Nephron (organoid): ENCODE measurements around the gene IL25.

Experiments used
- H3K27ac Mint-ChIP-seq, 3 experiments: 2 replicates each; pipeline ENCODE4 v1.8.0; 2020; ENCODE audit warnings: mixed read lengths in 3 of 3, mild to moderate bottlenecking in 2 of 3, moderate library complexity in 1 of 3
- H3K27me3 Mint-ChIP-seq: 2 replicates; pipeline ENCODE4 v1.8.0; 2021; ENCODE audit warnings: low read depth, mild to moderate bottlenecking, moderate library complexity, mixed read lengths
- H3K36me3 Mint-ChIP-seq: 2 replicates; pipeline ENCODE4 v1.8.0; 2020; ENCODE audit warnings: low read depth, mixed read lengths
- H3K4me1 Mint-ChIP-seq: 2 replicates; pipeline ENCODE4 v1.8.0; 2020; ENCODE audit warnings: mixed read lengths
- H3K4me3 Mint-ChIP-seq, 3 experiments: 2 replicates each; pipeline ENCODE4 v1.8.0; 2020; ENCODE audit warnings: mild to moderate bottlenecking in 3 of 3, mixed read lengths in 3 of 3, moderate library complexity in 2 of 3
- H3K9me3 Mint-ChIP-seq: 2 replicates; pipeline ENCODE4 v1.8.0; 2020; ENCODE audit warnings: mixed read lengths
- TF ChIP-seq, protein P1 (sequence below), 3 experiments: fragments of 200-600 bp; sonication (generic); IDR thresholded peaks; one replicate each; pipeline ENCODE4 v1.5.0; 2021; ENCODE audit warnings: antibody characterized with exemption in 3 of 3; ENCODE audit not compliant: unreplicated experiment in 3 of 3

The IL25 gene

GRCh38 chr14:23346693-23347405, 25.8 kb upstream of the IL25 start:
- TF ChIP-seq, protein P1, sequence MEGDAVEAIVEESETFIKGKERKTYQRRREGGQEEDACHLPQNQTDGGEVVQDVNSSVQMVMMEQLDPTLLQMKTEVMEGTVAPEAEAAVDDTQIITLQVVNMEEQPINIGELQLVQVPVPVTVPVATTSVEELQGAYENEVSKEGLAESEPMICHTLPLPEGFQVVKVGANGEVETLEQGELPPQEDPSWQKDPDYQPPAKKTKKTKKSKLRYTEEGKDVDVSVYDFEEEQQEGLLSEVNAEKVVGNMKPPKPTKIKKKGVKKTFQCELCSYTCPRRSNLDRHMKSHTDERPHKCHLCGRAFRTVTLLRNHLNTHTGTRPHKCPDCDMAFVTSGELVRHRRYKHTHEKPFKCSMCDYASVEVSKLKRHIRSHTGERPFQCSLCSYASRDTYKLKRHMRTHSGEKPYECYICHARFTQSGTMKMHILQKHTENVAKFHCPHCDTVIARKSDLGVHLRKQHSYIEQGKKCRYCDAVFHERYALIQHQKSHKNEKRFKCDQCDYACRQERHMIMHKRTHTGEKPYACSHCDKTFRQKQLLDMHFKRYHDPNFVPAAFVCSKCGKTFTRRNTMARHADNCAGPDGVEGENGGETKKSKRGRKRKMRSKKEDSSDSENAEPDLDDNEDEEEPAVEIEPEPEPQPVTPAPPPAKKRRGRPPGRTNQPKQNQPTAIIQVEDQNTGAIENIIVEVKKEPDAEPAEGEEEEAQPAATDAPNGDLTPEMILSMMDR (IDR thresholded peaks at IDR 0.05; ENCODE audit: unreplicated experiment in 3 of 3), result no peak
- H3K9me3 Mint-ChIP-seq, result no peaks in the 10 kb centered on the region
- H3K27ac Mint-ChIP-seq, result no peak overlapping the region
- H3K4me3 Mint-ChIP-seq, result no peak overlapping the region
- peaks cover 16% of the 10 kb centered on the region for H3K4me1 Mint-ChIP-seq
- H3K36me3 Mint-ChIP-seq, result peaks cover 9% of the 10 kb centered on the region
- H3K27me3 Mint-ChIP-seq, result peaks cover 13% of the 10 kb centered on the region

GRCh38 chr14:23347406-23348296, 25.0 kb upstream of the IL25 start:
- no peaks in the 10 kb centered on the region for H3K9me3 Mint-ChIP-seq
- H3K4me3 Mint-ChIP-seq, result no peak overlapping the region
- H3K36me3 Mint-ChIP-seq, result peaks cover 9% of the 10 kb centered on the region
- peaks cover 16% of the 10 kb centered on the region for H3K4me1 Mint-ChIP-seq
- TF ChIP-seq, protein P1 (IDR thresholded peaks at IDR 0.05; ENCODE audit: unreplicated experiment in 3 of 3), result no peak
- no peak overlapping the region for H3K27ac Mint-ChIP-seq
- peaks cover 8% of the 10 kb centered on the region for H3K27me3 Mint-ChIP-seq

DNA sequence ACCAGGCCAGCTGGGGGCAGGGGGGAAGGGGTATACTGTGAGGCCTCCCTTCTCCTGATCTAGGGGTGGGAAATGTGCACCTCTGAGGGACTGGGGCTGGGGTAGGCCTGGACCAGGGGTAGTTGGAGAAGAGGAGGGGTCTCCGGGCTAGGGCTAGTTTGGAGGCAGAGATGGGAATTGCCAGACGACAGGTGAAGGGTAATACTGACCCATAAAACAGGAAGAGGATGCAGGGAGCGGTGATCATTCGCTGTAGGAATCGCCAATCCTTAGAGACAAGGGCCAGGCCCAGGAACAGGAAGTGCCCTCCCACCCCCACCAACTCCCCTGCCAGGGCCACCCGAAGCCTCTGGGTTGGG, 24.3 kb upstream of the IL25 start:
- peaks cover 22% of the 10 kb centered on the region for H3K4me1 Mint-ChIP-seq
- H3K9me3 Mint-ChIP-seq, result no peaks in the 10 kb centered on the region
- peaks cover 8% of the 10 kb centered on the region for H3K27me3 Mint-ChIP-seq
- TF ChIP-seq, protein P1 (IDR thresholded peaks at IDR 0.05; ENCODE audit: unreplicated experiment in 3 of 3), result no peak
- peaks cover 9% of the 10 kb centered on the region for H3K36me3 Mint-ChIP-seq
- H3K4me3 Mint-ChIP-seq, result no peak overlapping the region
- no peak overlapping the region for H3K27ac Mint-ChIP-seq

- H3K27me3 Mint-ChIP-seq, result peaks cover 8% of the 10 kb centered on the region
- H3K27ac Mint-ChIP-seq, result no peak overlapping the region
- peaks cover 32% of the 10 kb centered on the region for H3K4me1 Mint-ChIP-seq
- TF ChIP-seq, protein P1 (IDR thresholded peaks at IDR 0.05; ENCODE audit: unreplicated experiment in 3 of 3), result no peak
- H3K4me3 Mint-ChIP-seq, result peak overlapping the region; percentile 26 to 83 (median 57)
- H3K36me3 Mint-ChIP-seq, result peaks cover 9% of the 10 kb centered on the region
- no peaks in the 10 kb centered on the region for H3K9me3 Mint-ChIP-seq
Observed at GRCh38 chr14:23349156-23349845, 23.3 kb upstream of the IL25 start.

DNA sequence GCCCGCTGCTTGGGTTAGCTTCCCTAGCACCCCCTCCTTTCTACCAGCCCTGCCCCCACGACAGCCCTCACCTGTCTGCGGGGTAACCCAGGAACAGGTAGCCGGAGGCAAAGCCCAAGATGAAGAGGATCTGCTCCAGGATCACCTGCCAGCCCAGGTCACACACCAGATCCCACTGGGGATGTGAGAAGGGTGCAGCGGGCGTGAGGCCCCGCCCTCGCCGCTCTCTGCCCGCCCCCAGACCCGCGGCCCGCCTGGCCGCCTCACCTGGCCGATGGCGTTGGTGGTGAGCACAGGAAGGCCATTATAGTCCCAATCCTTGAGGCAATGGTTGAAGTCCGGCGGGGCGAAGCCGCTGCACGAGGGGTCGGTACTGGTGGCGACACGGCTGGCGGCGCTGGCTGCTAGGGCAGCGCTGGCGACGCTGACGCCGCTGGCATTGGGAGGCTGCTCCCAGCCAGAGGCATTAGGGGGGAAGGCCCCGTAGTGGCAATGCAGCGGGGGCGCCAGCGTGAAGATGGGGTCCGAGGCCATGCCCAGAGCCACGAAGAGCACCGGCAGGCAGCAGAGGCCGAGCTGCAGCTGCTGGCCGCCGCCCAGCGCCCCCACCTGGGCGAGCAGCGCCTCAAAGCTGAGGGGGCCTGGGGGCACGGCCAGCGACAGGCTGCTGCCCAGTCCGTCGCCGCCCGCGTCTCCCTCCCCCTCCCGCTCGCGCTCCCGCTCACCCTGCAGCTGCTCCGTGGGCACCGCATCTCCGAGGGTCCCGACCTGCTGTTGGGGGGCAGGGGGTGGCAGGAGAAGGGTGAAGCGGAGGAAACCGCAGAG, 20.7 kb upstream of the IL25 start:
- H3K27me3 Mint-ChIP-seq, result peaks cover 8% of the 10 kb centered on the region
- peaks cover 17% of the 10 kb centered on the region for H3K36me3 Mint-ChIP-seq
- TF ChIP-seq, protein P1 (IDR thresholded peaks at IDR 0.05; ENCODE audit: unreplicated experiment in 3 of 3), result no peak
- H3K27ac Mint-ChIP-seq, result no peak overlapping the region
- H3K4me1 Mint-ChIP-seq, result peaks cover 30% of the 10 kb centered on the region
- peak overlapping the region; percentile 79 to 89 (median 88) for H3K4me3 Mint-ChIP-seq
- no peaks in the 10 kb centered on the region for H3K9me3 Mint-ChIP-seq
